NCI-H345 treated with DMSO at 0.1 percent for 48 hours (cell line): ENCODE measurements around the gene MPIG6B.

Experiments used
- DNase-seq: peaks from one replicate; lab custom pipeline; 2025; ENCODE audit not compliant: unreplicated experiment; lab: John Stamatoyannopoulos, UW

The MPIG6B gene

GRCh38 chr6:31736768-31737314 lies 13.7 kb downstream of the MPIG6B start:
- no peak for DNase-seq

GRCh38 chr6:31737315-31737990 lies 14.3 kb downstream of the MPIG6B start:
- peak; percentile 58 for DNase-seq

GRCh38 chr6:31737991-31738979 lies 15.1 kb downstream of the MPIG6B start:
- peak; percentile 87 for DNase-seq

- peak; percentile 99 for DNase-seq
Measured at GRCh38 chr6:31739639-31740396, 16.6 kb downstream of the MPIG6B start, which contains the start of gene MSH5. TSS of gene MSH5 (plus strand) at chr6:31740005. CDS start at chr6:31740467, 462 bp downstream.

- DNase-seq: no peak
Measured at GRCh38 chr6:31740397-31741223, 17.4 kb downstream of the MPIG6B start.

GRCh38 chr6:31741815-31742214 lies 18.6 kb downstream of the MPIG6B start:
- no peak for DNase-seq

GRCh38 chr6:31742894-31743293 lies 19.7 kb downstream of the MPIG6B start:
- DNase-seq: no peak

- DNase-seq: no peak
Measured at GRCh38 chr6:31744422-31744821, 21.2 kb downstream of the MPIG6B start.

GRCh38 chr6:31749301-31750036 lies 26.3 kb downstream of the MPIG6B start:
- no peak for DNase-seq

GRCh38 chr6:31750411-31751022 lies 27.3 kb downstream of the MPIG6B start:
- no peak for DNase-seq

- no peak for DNase-seq
Measured at GRCh38 chr6:31752739-31753319, 29.7 kb downstream of the MPIG6B start.

GRCh38 chr6:31758281-31758680 lies 35.1 kb downstream of the MPIG6B start:
- no peak for DNase-seq

- DNase-seq: no peak
Measured at GRCh38 chr6:31760790-31761189, 37.6 kb downstream of the MPIG6B start.

GRCh38 chr6:31761343-31761742 lies 38.2 kb downstream of the MPIG6B start:
- no peak for DNase-seq

- no peak for DNase-seq
Measured at GRCh38 chr6:31762356-31762755, 39.2 kb downstream of the MPIG6B start, which contains the start of gene SAPCD1. TSS of gene SAPCD1 (plus strand) at chr6:31762656. CDS start at chr6:31763055, 399 bp downstream.

GRCh38 chr6:31762878-31763618 lies 39.9 kb downstream of the MPIG6B start:
- DNase-seq: no peak

- DNase-seq: no peak
Measured at GRCh38 chr6:31763619-31763940, 40.4 kb downstream of the MPIG6B start.

GRCh38 chr6:31764198-31764597 lies 41.0 kb downstream of the MPIG6B start:
- DNase-seq: no peak
